Measurements from ENCODE around the gene NDNF. TPM values are rescaled to one million over a fixed set of nuclear protein-coding genes. Genes with fewer than 3 reads are reported as not detected.

The NDNF gene
- total RNA-seq, 4 donors from 2014 or later: 2.4 to 10.6 (median 7.8) TPM

- H3K4me1 ChIP-seq: peaks cover 0 to 24% (median 3%) of the 10 kb centered on the region in 4 donors
- H3K27me3 ChIP-seq: peaks cover 0 to 9% of the 10 kb centered on the region in 2 donors
- H3K27ac ChIP-seq: peak overlapping the region in 1 of 4 donors; percentile 47
- 7 to 11% methylated on average over 12 of the region's 12 CpGs for WGBS, 2 donors
- peak overlapping the region; percentile 32 to 61 (median 49) for H3K4me3 ChIP-seq
- no peaks in the 10 kb centered on the region for H3K9me3 ChIP-seq
- no peak for DNase-seq (ENCODE audit: low spot score in 2 of 2)
- no peaks in the 10 kb centered on the region for H3K36me3 ChIP-seq
- no peak for TF ChIP-seq EP300 (IDR thresholded peaks at IDR 0.05)
- TF ChIP-seq CTCF (IDR thresholded peaks at IDR 0.05): no peak
- TF ChIP-seq POLR2A (IDR thresholded peaks at IDR 0.05): no peak
Observed at GRCh38 chr4:121073004-121073435, 685 bp upstream of the NDNF start.

- 1% methylated on average over 34 of the region's 34 CpGs for WGBS, 2 donors
- Histone ChIP-seq H3K27ac (peak overlapping the region in 1 of 4 donors; percentile 51), H3K4me1 (peaks cover 0 to 24% (median 3%) of the 10 kb centered on the region in 4 donors), H3K27me3 (peaks cover 0 to 9% of the 10 kb centered on the region in 2 donors), H3K9me3 (no peaks in the 10 kb centered on the region), H3K4me3 (peak overlapping the region; percentile 32 to 61 (median 49)), H3K36me3 (no peaks in the 10 kb centered on the region)
- TF ChIP-seq CTCF (IDR thresholded peaks at IDR 0.05) (no peak), EP300 (IDR thresholded peaks at IDR 0.05) (no peak), POLR2A (IDR thresholded peaks at IDR 0.05) (no peak)
- no peak for DNase-seq (ENCODE audit: low spot score in 2 of 2)
Observed at GRCh38 chr4:121071640-121072223, 603 bp downstream of the NDNF start.

- no peaks in the 10 kb centered on the region for H3K9me3 ChIP-seq
- peaks cover 0 to 9% of the 10 kb centered on the region in 2 donors for H3K27me3 ChIP-seq
- peak overlapping the region in 2 of 4 donors; percentile 17 to 51 for H3K27ac ChIP-seq
- 4 to 9% methylated on average over 47 to 54 of the region's 64 CpGs for WGBS, 2 donors
- peak overlapping the region; percentile 32 to 61 (median 49) for H3K4me3 ChIP-seq
- DNase-seq (ENCODE audit: low spot score in 2 of 2): peak in 1 of 2 donors; percentile 15
- peaks cover 0 to 24% (median 3%) of the 10 kb centered on the region in 4 donors for H3K4me1 ChIP-seq
- TF ChIP-seq EP300 (IDR thresholded peaks at IDR 0.05) (no peak), CTCF (IDR thresholded peaks at IDR 0.05) (peak in 4 of 5 experiments; percentile 10 to 39 (median 24))
- no peaks in the 10 kb centered on the region for H3K36me3 ChIP-seq
Observed at GRCh38 chr4:121070696-121071639, 1.4 kb downstream of the NDNF start.

- Histone ChIP-seq H3K27ac (peak overlapping the region in 1 of 4 donors; percentile 51), H3K4me3 (peak overlapping the region; percentile 32 to 61 (median 49)), H3K36me3 (no peaks in the 10 kb centered on the region), H3K9me3 (no peaks in the 10 kb centered on the region), H3K27me3 (peaks cover 0 to 9% of the 10 kb centered on the region in 2 donors), H3K4me1 (peaks cover 0 to 24% (median 3%) of the 10 kb centered on the region in 4 donors)
- TF ChIP-seq CTCF (IDR thresholded peaks at IDR 0.05): no peak
- no peak for TF ChIP-seq POLR2A (IDR thresholded peaks at IDR 0.05)
- no peak for TF ChIP-seq EP300 (IDR thresholded peaks at IDR 0.05)
- DNase-seq (ENCODE audit: low spot score in 2 of 2): no peak
- 47 to 62% methylated on average over 12 of the region's 12 CpGs for WGBS, 2 donors
Observed at GRCh38 chr4:121070274-121070673, 2.1 kb downstream of the NDNF start.
